Right lobe of liver (tissue), 6 donors: ENCODE results near the gene MAPK8. TPM values are rescaled to one million over a fixed set of nuclear protein-coding genes. Genes with fewer than 3 reads are reported as not detected.

Experiments
- ATAC-seq, 4 donors: fragments of 200-7000 bp; cut with Tn5 transposase; one replicate each; pipeline ENCODE4 v1.9.1; 2020; ENCODE audit warnings: mild to moderate bottlenecking in 4 of 4, moderate library complexity in 4 of 4
- DNase-seq, 3 donors: peaks; one replicate each; pipeline ENCODE4 v3.0.0-alpha.2; 2020
- H3K27ac ChIP-seq, 3 donors: fragments of 200-600 bp; one replicate each; pipeline ENCODE4 v1.8.0; 2022
- H3K27me3 ChIP-seq, 2 donors: fragments of 200-600 bp; one replicate each; pipeline ENCODE4 v1.8.0; 2022
- H3K36me3 ChIP-seq, 4 donors: fragments of 200-600 bp; sonication (generic) in 1 of 4; one replicate each; pipeline versions ENCODE4 v1.5.1 to v1.8.0; 2017 to 2022; ENCODE audit warnings: control low read depth in 1 of 4
- H3K4me1 ChIP-seq, 4 donors: fragments of 200-600 bp; sonication (generic) in 1 of 4; one replicate each; pipeline versions ENCODE4 v1.5.1 to v1.8.0; 2017 to 2022; ENCODE audit warnings: control low read depth in 1 of 4
- H3K4me3 ChIP-seq, 3 donors: fragments of 200-600 bp; one replicate each; pipeline ENCODE4 v1.8.0; 2022
- H3K9me3 ChIP-seq, 4 donors: fragments of 200-600 bp; sonication (generic) in 1 of 4; one replicate each; pipeline versions ENCODE4 v1.5.1 to v1.8.0; 2017 to 2022; ENCODE audit warnings: control low read depth in 1 of 4
- POLR2A ChIP-seq: fragments of 450-650 bp; IDR thresholded peaks from one replicate; pipeline ENCODE4 v1.6.1; 2017; ENCODE audit warnings: antibody characterized with exemption, mild to moderate bottlenecking
- WGBS: methylation state at CpG from one replicate; pipeline ENCODE4 v1.1.6; 2018; ENCODE audit warnings: low coverage, low lambda C conversion rate; ENCODE audit not compliant: insufficient coverage; ENCODE audit errors: missing lambda C conversion rate; 5-methylcytosine and 5-hydroxymethylcytosine counted together
- intact Hi-C, 2 donors: fragments of 100-400 bp; cut with DNase I; formaldehyde crosslinking; loops; one replicate each; pipeline versions ENCODE4 v1.11.2 to v1.14.1; 2022
- total RNA-seq, 6 experiments: library from RNA; depleted of rRNA in 2 of 6; stranded (reverse); fragments of >200 nt in 2 of 6; fragmentation: NEBNext Ultra II Directional in 3 of 6; extraction: Animal tissue kit (Norgen Biotek cat#: 25700) in 3 of 6; gene quantifications; one replicate each; pipeline versions ENCODE4 v1.1.0 to v1.2.4, GENCODE V29; 2016 to 2023
- TF ChIP-seq, protein P1 (sequence below), 4 donors: fragments of 200-600 bp in 3 of 4; fragments of 450-650 bp in 1 of 4; IDR thresholded peaks; one replicate each; pipeline versions ENCODE4 v1.5.1 to v1.8.0; 2016 to 2022; ENCODE audit warnings: antibody characterized with exemption in 4 of 4, mild to moderate bottlenecking in 2 of 4
- donor health status: DM: no; HTN: yes; CAD: no.
- donor health status: DM: no; HTN: no; CAD: no.
- donor health status: DM: no; HTN: no; CAD: no.
- donor health status: DM: no; HTN: yes; CAD: no.
- donor health status: DM: no; HTN: yes; CAD: no.

MAPK8 gene
- total RNA-seq, 6 experiments from 2014 or later = 19.1 to 31.6 (median 27.6) TPM

DNA sequence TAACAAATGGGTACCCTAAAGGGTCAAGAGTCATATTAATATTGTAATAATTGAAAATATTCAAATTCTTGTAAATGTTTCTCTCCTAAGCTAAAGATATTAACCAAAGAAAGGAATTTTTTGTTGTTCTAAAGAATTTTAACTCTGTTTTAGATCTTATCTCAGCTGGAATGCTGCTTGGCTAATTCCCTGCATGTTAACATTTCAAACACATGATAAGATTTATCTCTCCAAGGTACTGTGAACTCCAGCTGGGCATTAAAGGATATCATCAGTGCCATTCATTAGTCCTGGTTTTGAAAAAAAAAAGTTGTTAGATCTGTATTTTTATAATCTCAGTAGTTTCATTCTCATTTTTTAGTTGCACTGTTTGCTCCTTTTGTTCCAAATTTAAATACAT is 76.9 kb downstream of the MAPK8 start:
- Histone ChIP-seq H3K27me3 (no peaks in the 10 kb centered on the region), H3K36me3 (no peaks in the 10 kb centered on the region), H3K27ac (no peak overlapping the region), H3K9me3 (no peaks in the 10 kb centered on the region), H3K4me3 (no peak overlapping the region), H3K4me1 (no peaks in the 10 kb centered on the region)
- no peak for DNase-seq
- no peak for ATAC-seq
- TF ChIP-seq POLR2A = no peak
- TF ChIP-seq, protein P1, sequence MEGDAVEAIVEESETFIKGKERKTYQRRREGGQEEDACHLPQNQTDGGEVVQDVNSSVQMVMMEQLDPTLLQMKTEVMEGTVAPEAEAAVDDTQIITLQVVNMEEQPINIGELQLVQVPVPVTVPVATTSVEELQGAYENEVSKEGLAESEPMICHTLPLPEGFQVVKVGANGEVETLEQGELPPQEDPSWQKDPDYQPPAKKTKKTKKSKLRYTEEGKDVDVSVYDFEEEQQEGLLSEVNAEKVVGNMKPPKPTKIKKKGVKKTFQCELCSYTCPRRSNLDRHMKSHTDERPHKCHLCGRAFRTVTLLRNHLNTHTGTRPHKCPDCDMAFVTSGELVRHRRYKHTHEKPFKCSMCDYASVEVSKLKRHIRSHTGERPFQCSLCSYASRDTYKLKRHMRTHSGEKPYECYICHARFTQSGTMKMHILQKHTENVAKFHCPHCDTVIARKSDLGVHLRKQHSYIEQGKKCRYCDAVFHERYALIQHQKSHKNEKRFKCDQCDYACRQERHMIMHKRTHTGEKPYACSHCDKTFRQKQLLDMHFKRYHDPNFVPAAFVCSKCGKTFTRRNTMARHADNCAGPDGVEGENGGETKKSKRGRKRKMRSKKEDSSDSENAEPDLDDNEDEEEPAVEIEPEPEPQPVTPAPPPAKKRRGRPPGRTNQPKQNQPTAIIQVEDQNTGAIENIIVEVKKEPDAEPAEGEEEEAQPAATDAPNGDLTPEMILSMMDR (IDR thresholded peaks at IDR 0.05) = no peak
- intact Hi-C loops = no loop called here

DNA sequence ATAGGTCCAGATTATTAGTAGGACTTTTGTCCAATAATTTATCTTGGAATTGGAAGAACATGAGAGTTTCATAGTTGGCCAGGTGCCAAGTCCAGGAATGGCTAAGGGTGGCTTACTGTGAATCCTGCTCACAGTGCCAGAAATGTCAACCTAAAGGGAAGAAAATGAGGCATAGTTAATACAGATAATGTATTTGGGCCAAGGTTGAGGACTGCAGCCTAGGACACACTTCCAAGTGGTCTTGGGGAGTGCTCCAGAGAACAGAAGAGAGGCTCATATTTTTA is 78.2 kb downstream of the MAPK8 start:
- no peak for DNase-seq
- no peak for ATAC-seq
- Histone ChIP-seq H3K4me1 (no peaks in the 10 kb centered on the region), H3K4me3 (no peak overlapping the region), H3K36me3 (no peaks in the 10 kb centered on the region), H3K27ac (no peak overlapping the region), H3K9me3 (no peaks in the 10 kb centered on the region), H3K27me3 (no peaks in the 10 kb centered on the region)
- intact Hi-C loops = no loop called here
- TF ChIP-seq, protein P1 (IDR thresholded peaks at IDR 0.05) = no peak

GRCh38 chr10:48389272-48389671 is 82.8 kb downstream of the MAPK8 start:
- WGBS = 68% methylated on average over 2 of the region's 2 CpGs
- no peaks in the 10 kb centered on the region for H3K9me3 ChIP-seq
- ATAC-seq = no peak
- no peak overlapping the region for H3K4me3 ChIP-seq
- intact Hi-C loops = no loop called here
- H3K27ac ChIP-seq = no peak overlapping the region
- no peaks in the 10 kb centered on the region for H3K36me3 ChIP-seq
- TF ChIP-seq POLR2A = no peak
- no peaks in the 10 kb centered on the region for H3K27me3 ChIP-seq
- DNase-seq = no peak
- H3K4me1 ChIP-seq = no peaks in the 10 kb centered on the region

- no peaks in the 10 kb centered on the region for H3K27me3 ChIP-seq
- no peaks in the 10 kb centered on the region for H3K4me1 ChIP-seq
- H3K27ac ChIP-seq = no peak overlapping the region
- TF ChIP-seq POLR2A = no peak
- TF ChIP-seq, protein P1 (IDR thresholded peaks at IDR 0.05) = no peak
- no peak overlapping the region for H3K4me3 ChIP-seq
- no peaks in the 10 kb centered on the region for H3K9me3 ChIP-seq
- intact Hi-C loops = no loop called here
- DNase-seq (no peak), ATAC-seq (peak in 1 of 4 donors; percentile 17)
- WGBS = 80% methylated on average over 2 of the region's 2 CpGs
- no peaks in the 10 kb centered on the region for H3K36me3 ChIP-seq
These were observed 83.5 kb downstream of the MAPK8 start for GRCh38 chr10:48389846-48390557.

DNA sequence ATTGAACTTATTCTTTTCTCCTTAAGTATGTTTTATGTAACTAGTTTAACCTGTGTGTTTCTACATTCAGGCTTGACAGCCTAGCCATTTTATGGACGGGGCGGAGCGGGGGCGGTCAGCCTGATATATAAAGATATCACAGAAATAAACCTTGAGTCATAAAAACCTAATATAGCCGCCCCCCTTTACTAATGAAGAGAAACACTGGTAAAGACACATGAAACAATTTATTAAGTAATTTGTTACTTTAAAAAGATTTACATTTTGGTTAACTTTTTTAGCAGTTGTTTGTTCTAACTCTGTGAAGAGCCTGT is 84.0 kb downstream of the MAPK8 start:
- TF ChIP-seq POLR2A = no peak
- TF ChIP-seq, protein P1 (IDR thresholded peaks at IDR 0.05) = no peak
- H3K27ac ChIP-seq = no peak overlapping the region
- no peak overlapping the region for H3K4me3 ChIP-seq
- no peaks in the 10 kb centered on the region for H3K36me3 ChIP-seq
- H3K9me3 ChIP-seq = no peaks in the 10 kb centered on the region
- no peaks in the 10 kb centered on the region for H3K4me1 ChIP-seq
- no peak for DNase-seq
- no peak for ATAC-seq
- H3K27me3 ChIP-seq = no peaks in the 10 kb centered on the region
- 96% methylated on average over 5 of the region's 5 CpGs for WGBS
- intact Hi-C loops = no loop called here
